ENCODE data around the gene OPCML.

The OPCML gene

DNA sequence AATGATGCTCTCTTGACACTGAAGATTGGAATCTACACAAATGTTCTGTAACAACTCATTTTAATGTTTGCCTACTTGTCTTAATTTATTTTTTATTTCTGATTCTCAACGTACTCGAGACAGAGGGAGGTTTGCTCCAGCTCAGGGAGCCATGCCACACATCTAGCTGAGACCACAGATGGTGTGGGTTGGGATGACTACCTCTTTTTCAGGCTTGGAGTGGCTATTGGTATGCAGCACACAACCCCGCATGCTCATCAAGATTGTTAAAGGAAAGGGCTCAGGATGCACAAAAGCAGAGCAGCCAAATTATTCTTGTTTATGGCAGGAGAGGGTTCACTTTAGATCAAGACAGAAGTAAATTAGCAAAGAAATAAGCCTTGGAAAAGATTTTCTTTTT is 424.5 kb downstream of the OPCML start:
- no peak for DNase-seq

DNA sequence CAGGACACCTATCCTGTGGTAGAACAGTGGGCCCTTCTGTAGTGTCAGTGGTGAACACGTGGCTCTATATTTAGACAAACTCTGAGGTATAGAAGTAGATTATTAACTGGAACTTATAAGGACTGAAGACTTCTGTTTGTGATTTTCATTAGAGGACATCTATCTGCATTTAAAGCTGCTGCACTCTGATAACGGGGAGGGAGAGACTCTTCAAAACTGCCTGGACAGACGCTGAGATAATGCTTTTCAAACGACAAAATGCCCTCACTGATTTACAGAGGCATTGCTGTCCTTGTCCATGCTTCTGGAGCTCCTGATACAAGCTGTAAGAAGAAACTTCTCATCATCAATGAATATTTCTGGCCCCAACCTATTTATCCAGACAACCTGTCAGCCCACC is 425.2 kb downstream of the OPCML start:
- no peak for DNase-seq

DNA sequence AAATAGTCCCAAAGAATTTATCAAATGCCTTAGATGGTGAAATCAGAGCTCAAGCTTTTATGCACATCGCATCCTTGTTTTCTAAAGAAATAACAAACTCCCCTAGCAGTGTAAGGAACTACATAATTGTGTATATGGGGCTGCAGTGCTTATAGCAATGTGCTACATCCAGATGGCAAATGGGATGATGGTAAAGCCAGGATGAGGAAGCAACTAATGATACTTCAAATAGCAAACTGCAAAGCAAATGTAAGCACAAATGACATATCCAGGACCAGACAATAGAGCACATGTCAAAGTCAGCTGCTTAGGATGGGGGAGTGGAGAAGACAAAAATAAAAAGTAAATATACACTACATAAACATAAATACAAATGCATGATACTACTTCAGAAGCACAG is 425.9 kb downstream of the OPCML start:
- DNase-seq: no peak

DNA sequence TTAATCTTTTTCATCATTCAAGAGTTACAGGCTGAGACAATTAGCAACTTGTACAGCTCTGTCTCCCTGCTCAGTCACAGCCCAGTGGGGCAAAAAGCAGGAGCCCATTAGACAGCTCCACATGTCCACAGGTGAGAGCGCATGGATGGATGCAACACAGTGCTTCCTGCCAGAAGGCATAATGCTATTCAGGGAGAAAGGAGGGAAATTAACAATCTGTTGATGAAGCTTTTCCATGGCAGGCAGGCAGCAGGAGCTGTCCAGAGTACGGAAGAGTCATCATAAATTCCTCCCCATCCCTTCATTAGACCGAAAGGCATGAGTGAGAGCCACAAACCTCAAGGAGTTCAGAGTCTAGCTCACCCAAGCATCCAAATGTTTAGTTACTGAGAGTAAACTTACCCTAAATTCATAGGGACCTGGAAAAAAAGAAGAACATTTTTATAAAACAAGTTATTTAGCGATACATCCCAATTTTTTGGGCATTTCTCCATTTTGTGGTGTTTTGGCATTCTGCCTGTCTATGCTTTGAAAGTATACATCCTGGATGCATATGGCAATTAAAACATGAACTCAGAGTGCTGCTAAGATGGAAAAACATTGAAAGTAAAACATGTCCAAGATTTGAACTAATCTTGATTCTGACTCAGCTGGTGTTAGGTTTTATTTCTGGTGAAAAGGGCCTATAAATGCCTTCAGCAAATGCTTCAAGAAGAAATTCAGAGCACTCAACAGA is 428.1 kb downstream of the OPCML start:
- DNase-seq: no peak

DNA sequence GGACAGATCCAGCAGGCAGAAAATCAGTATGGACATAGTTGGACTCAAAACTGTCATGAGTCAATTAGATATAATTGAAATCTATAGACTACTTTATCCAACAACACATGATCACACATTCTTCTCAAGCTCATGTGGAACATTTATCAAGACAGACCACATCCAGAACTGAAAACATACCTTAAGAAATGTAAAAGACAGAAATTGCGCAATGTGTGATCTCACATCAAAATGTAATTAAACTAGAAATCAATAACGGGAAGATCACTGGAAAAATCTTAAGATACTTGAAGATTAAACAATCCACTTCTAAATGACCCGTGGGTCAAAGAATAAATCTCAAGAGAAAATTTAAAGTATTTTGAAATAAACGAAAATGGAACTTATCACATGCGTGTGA is 435.3 kb downstream of the OPCML start:
- DNase-seq: no peak

DNA sequence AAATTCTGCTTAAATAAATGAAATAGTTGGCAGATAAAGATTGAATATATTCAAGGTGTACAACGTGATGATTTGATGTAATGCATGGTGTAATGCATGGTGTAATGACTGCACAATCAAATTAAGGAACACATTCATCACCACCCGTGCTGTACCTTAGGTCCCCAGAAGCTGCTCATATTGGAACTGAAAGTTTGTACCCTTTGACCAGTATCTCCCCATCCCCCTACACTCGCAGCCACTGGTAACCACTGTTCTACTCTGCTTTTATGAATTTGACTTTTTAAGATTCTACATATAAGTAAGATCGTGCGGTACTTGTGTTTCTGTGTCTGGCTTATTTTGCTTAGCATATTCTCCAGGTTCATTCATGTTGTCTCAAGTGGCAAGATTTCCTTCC is 445.8 kb downstream of the OPCML start:
- DNase-seq: no peak

DNA sequence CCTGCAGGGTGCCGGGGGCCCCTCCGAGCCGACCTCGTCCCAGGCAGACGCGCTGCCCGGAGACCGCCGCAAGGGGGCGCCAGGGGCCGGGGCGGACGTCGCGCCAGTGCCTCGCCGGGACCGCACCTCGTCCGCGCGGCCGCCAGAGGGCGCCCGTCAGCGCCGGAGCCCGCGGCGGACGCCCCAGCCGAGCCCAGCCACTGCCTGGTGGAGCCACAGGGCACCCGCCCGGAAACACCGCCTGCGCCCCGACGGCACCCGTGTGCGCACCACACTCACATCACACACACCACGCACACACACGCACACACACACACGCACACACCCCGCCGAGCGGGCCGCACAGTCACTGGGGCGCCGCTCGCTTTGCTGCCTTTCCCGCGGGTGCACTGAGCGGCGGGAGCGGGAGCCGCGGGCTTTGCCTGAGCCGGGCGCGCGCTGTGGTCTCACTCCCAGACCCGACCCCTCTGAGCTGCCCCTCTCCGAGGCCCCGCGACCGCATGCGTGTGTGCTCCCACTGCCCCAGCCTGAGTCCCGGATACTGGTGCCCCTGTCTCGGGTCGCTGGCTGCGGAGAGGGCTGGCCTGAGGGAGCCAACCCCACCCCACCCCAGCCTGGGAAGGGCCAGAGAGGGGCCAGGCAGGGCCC is 449.3 kb downstream of the OPCML start:
- no peak for DNase-seq

DNA sequence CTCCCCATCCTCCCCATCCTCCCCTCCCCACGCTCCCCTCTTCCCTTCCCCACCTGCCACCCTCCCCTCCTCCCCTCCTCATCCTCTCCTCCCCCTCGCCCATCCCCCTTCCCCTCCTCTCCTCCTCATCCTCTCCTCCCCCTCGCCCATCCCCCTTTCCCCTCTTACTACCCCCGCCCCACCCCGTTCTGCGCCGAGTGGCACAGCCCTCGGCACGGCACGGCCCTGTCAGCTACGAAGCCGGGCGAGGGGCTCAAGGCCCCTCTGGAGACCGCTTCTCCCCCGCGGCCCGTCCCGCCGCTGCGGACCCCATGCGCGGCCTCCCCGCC is 449.9 kb downstream of the OPCML start:
- DNase-seq: no peak

DNA sequence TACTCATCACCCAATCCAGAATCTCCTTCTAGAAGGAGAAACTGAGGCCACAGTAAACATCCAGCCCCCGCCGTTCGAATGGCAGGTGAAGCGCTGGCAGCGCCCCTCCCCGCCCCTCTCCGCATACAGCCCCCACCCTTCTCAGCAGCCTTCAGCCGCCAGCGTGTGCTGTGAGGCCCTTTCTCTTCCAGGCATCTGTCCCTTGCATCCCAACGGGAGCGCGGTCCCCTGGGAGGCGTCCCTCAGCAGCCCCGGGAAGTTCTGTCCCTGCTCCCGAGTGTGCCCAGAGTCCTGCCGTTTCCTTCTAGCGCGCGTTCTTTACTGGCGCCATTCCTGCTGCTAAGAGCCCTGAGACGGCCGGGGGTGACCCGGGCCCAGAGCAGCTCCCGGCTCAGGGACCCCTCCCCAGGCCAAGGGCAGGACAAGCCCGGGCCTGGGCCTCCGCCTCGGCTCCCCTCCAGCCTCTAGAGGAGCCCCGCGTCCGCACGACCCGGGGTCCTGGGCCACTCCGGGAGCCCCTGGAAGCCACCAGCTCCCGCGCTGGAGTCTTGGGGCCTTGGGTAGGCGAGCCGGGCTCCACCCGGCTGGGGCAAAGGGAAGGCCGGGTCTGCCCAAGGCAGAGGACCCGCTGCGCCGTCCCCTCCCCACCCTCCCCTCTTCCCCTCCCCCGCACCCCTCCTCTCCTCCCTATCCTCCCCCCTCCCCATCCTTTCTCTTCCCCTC is 450.4 kb downstream of the OPCML start:
- no peak for DNase-seq

DNA sequence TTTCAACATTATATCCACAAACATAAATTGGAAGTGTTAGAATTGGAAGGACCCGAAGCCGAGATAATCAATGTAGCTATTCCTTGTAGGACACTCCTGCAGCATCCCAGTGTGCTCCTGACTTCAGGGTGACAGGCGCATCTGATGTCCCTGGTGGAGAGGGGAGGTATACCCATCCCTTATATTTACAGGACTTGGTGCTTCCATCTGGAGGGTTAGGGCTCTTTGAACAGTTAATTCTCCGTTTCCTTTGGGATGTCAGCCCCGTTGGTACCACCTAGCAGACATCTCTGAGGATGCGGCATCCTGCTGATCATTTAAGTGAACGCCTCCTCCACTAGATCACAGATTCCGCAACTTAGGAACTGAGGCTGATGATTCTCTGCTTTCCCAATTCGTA is 451.3 kb downstream of the OPCML start:
- DNase-seq: no peak

DNA sequence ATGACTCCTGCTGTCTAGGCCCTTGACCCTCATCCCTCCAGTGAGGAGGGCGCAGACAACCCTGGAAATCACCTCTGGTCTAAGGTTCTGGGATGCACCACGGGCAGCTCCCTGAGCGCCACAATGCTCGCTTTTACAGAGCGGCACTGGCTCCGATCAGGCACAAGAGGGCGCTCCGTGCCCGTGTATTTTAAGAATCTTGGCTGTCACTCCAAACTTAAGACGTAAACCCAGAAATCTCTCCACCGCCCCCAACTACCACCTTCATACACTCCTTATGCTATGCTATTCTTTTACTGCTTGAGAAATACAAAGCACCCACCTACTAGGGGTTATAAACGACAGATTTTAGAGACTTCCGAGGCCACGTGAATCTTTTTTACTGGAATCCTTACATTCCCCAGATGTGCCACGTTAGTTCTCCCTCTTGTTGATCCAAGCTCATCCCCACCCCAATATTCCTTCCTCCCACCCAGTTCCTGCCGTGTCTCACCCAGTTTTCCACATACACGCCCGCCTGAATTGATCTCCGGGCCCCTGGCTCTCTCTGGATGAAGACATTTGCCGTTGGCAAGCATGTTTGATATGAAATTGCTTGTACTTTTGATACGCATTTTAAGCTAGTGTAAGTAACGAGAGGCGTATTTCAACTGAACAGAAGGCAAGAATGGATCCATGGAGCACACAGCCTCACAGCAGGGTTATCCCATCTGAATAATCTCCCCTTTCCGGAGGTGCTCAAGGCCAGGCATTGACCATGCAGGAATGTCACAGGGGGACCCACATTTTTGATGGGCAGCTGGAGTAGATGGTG is 453.5 kb downstream of the OPCML start:
- DNase-seq: no peak

DNA sequence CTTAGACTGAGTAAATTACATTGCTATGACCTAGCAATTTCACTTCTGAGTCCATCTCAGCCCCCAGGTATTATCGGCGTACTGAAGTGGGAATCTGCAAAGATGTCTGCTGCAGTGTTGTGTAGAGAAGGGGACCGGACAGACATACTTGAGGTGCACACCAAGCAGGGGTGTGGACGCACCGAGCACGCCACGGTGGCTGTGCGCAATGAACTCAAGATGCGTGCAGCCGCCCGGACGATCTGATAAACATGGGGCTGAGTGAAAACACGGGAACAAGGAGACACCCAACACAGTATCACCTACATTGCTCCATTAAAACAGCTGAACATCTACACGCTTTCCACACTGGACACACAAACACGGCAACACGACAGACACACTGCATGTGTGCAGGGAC is 454.3 kb downstream of the OPCML start:
- no peak for DNase-seq

DNA sequence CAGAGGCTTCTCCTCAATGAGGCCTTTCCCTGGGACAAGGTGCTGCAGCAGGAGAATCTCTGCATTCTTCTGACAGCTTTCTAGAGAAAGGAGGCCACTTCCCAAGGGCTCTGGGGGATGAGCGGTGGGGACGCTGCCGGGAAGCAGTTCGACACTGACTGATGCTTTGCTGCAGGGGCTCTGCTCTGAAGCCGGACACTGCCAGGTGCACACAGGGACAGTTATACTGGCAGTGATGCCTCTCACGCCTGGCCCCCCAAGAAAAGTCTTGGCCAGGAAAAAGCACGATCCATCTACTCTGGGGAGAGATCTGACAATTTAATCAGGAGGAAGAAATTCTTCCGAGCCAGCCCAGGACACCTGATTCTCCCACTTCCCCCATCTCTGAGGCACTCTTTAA is 456.9 kb downstream of the OPCML start:
- DNase-seq: no peak

DNA sequence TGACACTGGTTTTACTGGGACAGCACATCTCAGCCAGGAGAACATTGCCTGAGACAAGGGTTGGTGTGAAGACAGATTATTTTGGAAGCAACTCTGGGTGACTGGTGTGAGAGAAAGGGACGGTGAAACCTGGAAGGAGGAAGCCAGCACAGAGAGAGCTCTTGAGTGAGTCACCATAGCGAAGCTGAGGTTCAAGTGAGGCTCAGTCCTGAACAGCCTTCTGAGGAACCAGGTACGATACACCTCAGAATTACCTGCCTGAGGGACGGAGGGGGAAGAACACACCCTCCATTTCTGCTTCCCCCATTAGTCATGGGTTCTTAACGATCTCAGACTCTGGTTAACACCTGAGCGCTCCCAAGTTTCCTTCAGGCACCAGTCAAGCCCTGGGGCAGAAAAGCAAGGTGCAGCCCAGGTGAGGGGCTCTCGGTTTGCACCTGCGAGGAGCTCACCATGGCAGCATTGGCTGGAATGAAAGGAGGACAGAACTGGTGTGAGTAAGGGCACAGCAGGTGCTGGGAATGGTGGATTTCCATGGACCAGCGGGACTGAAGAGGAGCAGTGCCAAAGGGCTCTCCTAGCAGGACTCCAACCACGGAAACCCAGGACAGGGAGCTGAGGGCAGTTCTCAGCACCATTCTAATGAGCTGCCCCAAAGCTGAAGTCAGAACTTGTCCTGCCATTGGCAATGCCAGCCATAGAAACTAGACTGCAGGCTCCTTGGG is 459.3 kb downstream of the OPCML start:
- no peak for DNase-seq

DNA sequence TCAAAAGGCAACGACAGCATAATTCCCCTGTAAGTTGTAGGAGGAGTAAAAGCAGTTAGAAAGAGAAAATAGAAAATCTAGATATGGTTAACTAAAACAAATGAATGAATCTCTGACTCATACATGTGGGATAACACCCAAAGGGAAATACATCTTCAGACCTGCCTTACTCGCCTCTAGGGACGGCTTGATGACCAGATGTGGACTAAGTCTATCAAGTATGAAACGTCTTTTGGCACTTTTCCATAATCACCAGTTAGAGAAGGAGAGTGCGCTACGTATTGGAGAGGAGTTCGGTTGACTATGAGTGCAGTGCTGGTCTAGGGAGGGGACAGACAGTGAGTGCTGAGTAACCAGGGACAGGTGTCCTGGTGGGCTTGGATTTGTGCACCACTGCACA is 459.9 kb downstream of the OPCML start:
- DNase-seq: no peak

DNA sequence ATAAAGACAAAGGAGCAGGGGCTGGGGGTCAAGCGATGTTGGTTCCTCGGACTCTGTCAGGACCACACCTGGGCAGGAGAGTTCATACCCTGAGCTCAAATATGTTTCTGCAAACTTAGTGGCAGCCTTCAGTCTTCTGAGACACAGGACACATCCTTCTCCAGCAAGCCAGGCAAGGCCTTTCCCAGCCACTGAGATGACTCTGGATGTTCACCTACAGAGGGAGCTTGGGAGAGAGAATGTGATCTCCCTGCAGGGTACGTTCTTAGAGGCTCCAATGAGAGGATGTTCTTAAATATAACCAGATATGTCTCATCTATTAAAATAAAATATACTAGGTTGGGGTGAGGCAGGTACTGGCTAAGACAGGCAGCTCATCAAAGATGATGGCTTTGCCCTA is 461.5 kb downstream of the OPCML start:
- no peak for DNase-seq

DNA sequence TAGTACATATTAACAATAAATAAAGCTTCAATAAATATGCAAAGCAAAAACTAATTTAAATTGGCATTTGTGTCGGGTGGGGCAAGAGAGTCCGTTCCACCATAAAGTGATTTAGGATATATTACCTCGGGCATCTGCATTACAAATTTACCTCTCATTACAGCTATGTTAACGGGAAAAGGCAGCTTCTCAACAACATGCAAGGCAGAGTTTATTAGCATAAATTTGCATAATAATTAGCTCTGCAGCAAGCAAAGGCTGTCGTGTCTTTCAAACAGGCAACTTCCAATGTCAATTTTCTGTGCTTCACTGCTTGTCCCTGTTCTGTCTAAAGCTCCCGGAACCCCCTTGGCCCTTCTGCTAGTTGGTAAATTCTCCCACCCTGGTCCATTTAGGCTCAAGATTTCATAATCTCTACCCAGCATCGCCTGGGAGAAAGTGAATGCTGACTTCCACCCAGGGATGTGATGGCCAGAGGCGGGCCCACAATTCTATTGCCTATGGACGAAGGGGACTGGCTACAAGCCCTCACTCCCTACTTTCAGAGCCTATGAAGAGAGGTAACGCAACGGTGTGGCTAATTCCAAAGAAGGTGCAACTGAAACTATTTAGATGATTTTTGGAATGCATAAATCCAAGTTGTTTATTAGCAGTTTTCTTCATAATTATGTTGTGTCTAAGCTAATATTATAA is 462.1 kb downstream of the OPCML start:
- no peak for DNase-seq

DNA sequence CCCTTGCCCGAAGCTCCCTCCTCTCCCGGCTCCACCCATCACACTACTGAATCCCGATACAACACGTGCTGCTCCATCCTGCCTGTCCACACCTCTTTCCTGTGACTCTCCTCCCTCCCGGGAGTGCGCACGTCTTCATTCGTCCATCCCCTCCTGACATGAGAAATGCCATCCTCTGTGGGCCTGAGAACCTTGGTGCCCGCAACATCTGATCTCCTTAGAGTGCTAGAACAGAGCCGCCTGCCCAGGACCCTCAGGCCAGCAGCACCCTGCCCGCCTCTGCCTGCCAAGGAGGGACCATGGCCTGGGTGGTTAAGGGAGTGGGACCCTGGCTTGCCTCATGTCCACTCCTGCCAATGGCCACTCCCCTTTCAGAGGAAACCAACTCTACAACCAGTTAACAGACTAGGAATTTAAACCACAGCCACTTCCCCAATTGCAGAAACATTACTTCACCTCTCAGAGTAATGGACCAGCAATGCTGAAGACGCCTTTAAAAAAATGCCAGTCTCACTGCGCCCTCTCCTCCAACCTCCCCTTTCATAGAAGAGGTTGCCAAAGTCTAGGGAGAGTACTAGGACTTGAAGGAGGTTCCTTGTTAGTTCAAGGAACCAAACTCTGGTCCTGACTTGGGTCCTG is 466.3 kb downstream of the OPCML start:
- DNase-seq: no peak

DNA sequence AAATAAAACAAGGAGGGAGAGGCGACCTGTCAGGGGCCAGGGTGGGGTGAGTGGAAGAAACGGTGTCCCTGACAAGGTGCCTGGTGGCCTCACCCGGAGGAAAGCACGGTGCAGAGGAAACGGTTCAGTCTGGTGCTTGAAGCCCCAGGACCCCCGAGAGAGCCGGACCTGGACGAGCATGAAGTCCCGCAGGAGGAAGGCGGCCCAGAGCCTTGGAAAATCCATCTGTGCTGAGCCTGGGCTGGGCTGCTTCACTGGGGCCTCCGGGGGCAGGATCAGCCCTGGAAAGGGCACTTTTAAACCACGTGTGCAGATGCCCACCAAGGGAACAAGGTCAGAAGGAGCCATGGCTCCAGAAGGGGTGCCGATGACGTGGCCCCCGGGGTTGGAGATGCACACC is 467.3 kb downstream of the OPCML start:
- DNase-seq: no peak

DNA sequence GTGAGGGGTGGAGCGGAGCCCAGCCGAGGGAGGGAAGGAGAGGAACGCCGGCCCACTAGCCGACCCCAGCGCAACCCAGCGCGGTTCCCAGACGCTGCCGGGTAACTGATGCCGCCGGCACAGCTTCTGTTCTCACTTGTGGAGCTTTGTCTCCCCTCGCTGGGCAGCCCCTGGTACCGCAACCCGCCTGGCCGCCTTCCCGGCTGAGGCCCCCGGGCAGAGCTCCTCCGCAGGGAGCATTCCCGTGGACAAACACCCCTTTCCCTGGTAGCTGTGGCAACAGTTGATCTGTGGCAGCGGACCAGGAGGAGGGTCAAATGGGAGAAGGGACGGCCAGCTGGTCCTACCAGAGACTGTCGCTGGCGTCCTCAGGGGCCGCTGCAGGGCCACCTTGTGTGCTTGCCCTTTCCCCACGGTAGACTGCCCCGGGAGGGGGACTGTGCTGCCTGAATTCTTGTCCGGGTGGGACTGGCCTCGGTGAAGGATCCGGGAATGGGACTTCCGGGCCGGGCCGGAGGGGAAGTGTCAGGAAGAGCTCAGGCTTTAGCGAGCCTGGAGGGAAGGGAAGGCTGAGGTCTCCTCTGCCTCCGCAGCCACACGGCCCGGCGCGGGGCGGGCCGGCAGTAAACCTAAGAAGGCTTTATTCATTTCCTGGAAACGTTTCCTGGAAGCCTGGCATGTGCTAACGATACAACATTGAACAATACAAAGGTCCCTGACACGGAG is 468.0 kb downstream of the OPCML start:
- DNase-seq: no peak

DNA sequence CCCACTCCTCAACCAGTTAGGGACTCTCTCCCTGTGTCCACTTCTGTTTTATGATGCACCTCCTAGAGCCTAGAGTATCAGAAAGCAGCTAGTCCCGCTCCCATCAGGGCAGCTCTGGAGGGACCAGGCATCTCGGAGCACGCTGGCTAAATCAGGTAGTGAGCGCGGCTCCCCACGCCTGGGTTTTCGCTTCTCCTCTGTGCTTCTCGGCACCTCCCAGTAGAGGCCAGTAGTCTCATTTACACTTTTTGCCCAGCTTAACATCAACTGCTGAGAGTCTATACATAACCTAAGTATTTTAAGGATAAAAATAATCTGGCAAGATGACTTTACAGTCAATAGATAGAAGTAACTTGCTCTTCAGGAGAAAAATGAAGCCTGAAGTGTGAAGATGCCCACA is 473.8 kb downstream of the OPCML start:
- no peak for DNase-seq

All from NCI-H187 treated with DMSO at 0.1 percent for 48 hours (cell line).